DND-41 (cell line): ENCODE data around the gene OR51B6.
"Not testable (repeated sequence)": the region's sequence is repeated elsewhere in the genome, so short reads cannot be mapped to it uniquely, and the experiment has no call there.

Experiments
- ATAC-seq: fragments of 200-7000 bp; cut with Tn5 transposase; 3 replicates; pipeline ENCODE4 v1.9.1; 2021; ENCODE audit warnings: low read depth; ENCODE audit not compliant: insufficient read depth
- DNase-seq: peaks from one replicate; pipeline ENCODE4 v3.0.0-alpha.2; 2020
- H2AFZ ChIP-seq: 2 replicates; pipeline ENCODE4 v1.6.0; 2012; ENCODE audit warnings: low read depth, low read length
- H3K27ac ChIP-seq: 2 replicates; pipeline ENCODE4 v1.5.1; 2012; ENCODE audit warnings: low read length, inconsistent platforms
- H3K27me3 ChIP-seq: fragments of 200-600 bp; sonication (generic); 2 replicates; pipeline ENCODE4 v1.6.0; 2012; ENCODE audit warnings: low read length, mild to moderate bottlenecking, inconsistent platforms; ENCODE audit not compliant: insufficient read depth, poor library complexity
- H3K36me3 ChIP-seq: 2 replicates; pipeline ENCODE4 v1.5.1; 2012; ENCODE audit warnings: low read length, inconsistent platforms; ENCODE audit not compliant: insufficient read depth
- H3K4me1 ChIP-seq: 2 replicates; pipeline ENCODE4 v1.5.1; 2012; ENCODE audit warnings: mild to moderate bottlenecking, low read length; ENCODE audit not compliant: insufficient read depth
- H3K4me2 ChIP-seq: 2 replicates; pipeline ENCODE4 v1.6.0; 2012; ENCODE audit warnings: mild to moderate bottlenecking, moderate library complexity, low read length, inconsistent platforms; ENCODE audit not compliant: insufficient read depth
- H3K4me3 ChIP-seq, 2 experiments: fragments of 200-600 bp in 1 of 2; shearing (Covaris generic) in 1 of 2; 2 replicates each; pipeline ENCODE4 v1.5.1; 2012 to 2016; ENCODE audit warnings: inconsistent platforms in 2 of 2, low read length in 2 of 2, mild to moderate bottlenecking in 2 of 2, low read depth in 1 of 2, moderate library complexity in 1 of 2
- H3K79me2 ChIP-seq: 2 replicates; pipeline ENCODE4 v1.6.0; 2012; ENCODE audit warnings: low read length, inconsistent platforms; ENCODE audit not compliant: insufficient read depth
- H3K9ac ChIP-seq: 2 replicates; pipeline ENCODE4 v1.6.0; 2012; ENCODE audit warnings: low read depth, mild to moderate bottlenecking, inconsistent platforms, low read length, moderate library complexity
- H3K9me3 ChIP-seq: 2 replicates; pipeline ENCODE4 v1.5.1; 2012; ENCODE audit warnings: low read length, moderate library complexity, mild to moderate bottlenecking, inconsistent platforms; ENCODE audit not compliant: insufficient read depth, severe bottlenecking
- H4K20me1 ChIP-seq: 2 replicates; pipeline ENCODE4 v1.6.0; 2012; ENCODE audit warnings: low read length; ENCODE audit not compliant: insufficient read depth
- CTCF ChIP-seq: IDR thresholded peaks from 2 replicates; pipeline ENCODE4 v1.5.1; 2012; ENCODE audit warnings: borderline replicate concordance, low read length, moderate library complexity, mild to moderate bottlenecking; ENCODE audit not compliant: poor library complexity, severe bottlenecking; ENCODE audit errors: extremely low read depth
- EZH2 ChIP-seq: IDR thresholded peaks from 3 replicates; pipeline ENCODE4 v1.6.1; 2012; ENCODE audit warnings: borderline replicate concordance, low read depth, mild to moderate bottlenecking, moderate library complexity, low read length, inconsistent platforms; ENCODE audit not compliant: severe bottlenecking

Gene OR51B6

GRCh38 chr11:5363679-5364078 is 12.4 kb downstream of the OR51B6 start:
- no peak overlapping the region for H3K9ac ChIP-seq
- H3K27ac ChIP-seq = no peak overlapping the region
- H2AFZ ChIP-seq = no peak overlapping the region
- H3K36me3 ChIP-seq = no peaks in the 10 kb centered on the region
- no peaks in the 10 kb centered on the region for H3K27me3 ChIP-seq
- no peak overlapping the region for H3K4me2 ChIP-seq
- TF ChIP-seq EZH2 = no peak
- TF ChIP-seq CTCF = no peak
- no peak overlapping the region for H3K4me3 ChIP-seq
- H3K4me1 ChIP-seq = no peaks in the 10 kb centered on the region
- H3K79me2 ChIP-seq = no peaks in the 10 kb centered on the region
- no peaks in the 10 kb centered on the region for H4K20me1 ChIP-seq
- no peak for DNase-seq
- no peaks in the 10 kb centered on the region for H3K9me3 ChIP-seq
- no peak for ATAC-seq

- no peaks in the 10 kb centered on the region for H3K9me3 ChIP-seq
- no peak for ATAC-seq
- no peak for DNase-seq
- no peaks in the 10 kb centered on the region for H4K20me1 ChIP-seq
- no peaks in the 10 kb centered on the region for H3K4me1 ChIP-seq
- no peak for TF ChIP-seq CTCF
- no peak overlapping the region for H3K4me3 ChIP-seq
- H3K9ac ChIP-seq = no peak overlapping the region
- H3K4me2 ChIP-seq = no peak overlapping the region
- H3K27me3 ChIP-seq = no peaks in the 10 kb centered on the region
- no peak overlapping the region for H2AFZ ChIP-seq
- H3K36me3 ChIP-seq = no peaks in the 10 kb centered on the region
- no peaks in the 10 kb centered on the region for H3K79me2 ChIP-seq
- H3K27ac ChIP-seq = no peak overlapping the region
These were observed 12.9 kb downstream of the OR51B6 start for GRCh38 chr11:5364214-5364613.

- not testable (repeated sequence) for H3K4me2 ChIP-seq
These were observed 15.1 kb downstream of the OR51B6 start for GRCh38 chr11:5366365-5366764.

GRCh38 chr11:5366856-5367255 is 15.5 kb downstream of the OR51B6 start:
- no peak overlapping the region for H3K4me2 ChIP-seq

More at GRCh38 chr11:5366365-5366764, 15.1 kb downstream of the OR51B6 start:
- DNase-seq, H4K20me1 ChIP-seq, H3K9ac ChIP-seq, H3K4me1 ChIP-seq, H3K27me3 ChIP-seq, H3K27ac ChIP-seq, ATAC-seq, H3K4me3 ChIP-seq, H3K36me3 ChIP-seq, H3K9me3 ChIP-seq, H3K79me2 ChIP-seq, H2AFZ ChIP-seq: not testable (repeated sequence)

More at GRCh38 chr11:5366856-5367255, 15.5 kb downstream of the OR51B6 start:
- Histone ChIP-seq H3K4me3 (no peak overlapping the region), H3K27me3 (peaks cover 3% of the 10 kb centered on the region), H3K9ac (no peak overlapping the region), H3K9me3 (no peaks in the 10 kb centered on the region), H2AFZ (no peak overlapping the region), H3K79me2 (no peaks in the 10 kb centered on the region), H3K4me1 (no peaks in the 10 kb centered on the region), H3K27ac (no peak overlapping the region), H3K36me3 (no peaks in the 10 kb centered on the region), H4K20me1 (no peaks in the 10 kb centered on the region)
- DNase-seq (no peak), ATAC-seq (no peak)
- no peak for TF ChIP-seq EZH2
- no peak for TF ChIP-seq CTCF
